Stimulated activated CD8-positive, alpha-beta memory T cell treated with anti-CD3 and anti-CD28 coated beads, Interleukin-7, amount 100 ng/mL, for 24 hours (primary cell): ENCODE data around the gene KPTN.

ENCODE experiments used
- DNase-seq: peaks from one replicate; pipeline ENCODE4 v3.0.0-alpha.2; 2020; ENCODE audit warnings: low read depth

Gene KPTN

DNA sequence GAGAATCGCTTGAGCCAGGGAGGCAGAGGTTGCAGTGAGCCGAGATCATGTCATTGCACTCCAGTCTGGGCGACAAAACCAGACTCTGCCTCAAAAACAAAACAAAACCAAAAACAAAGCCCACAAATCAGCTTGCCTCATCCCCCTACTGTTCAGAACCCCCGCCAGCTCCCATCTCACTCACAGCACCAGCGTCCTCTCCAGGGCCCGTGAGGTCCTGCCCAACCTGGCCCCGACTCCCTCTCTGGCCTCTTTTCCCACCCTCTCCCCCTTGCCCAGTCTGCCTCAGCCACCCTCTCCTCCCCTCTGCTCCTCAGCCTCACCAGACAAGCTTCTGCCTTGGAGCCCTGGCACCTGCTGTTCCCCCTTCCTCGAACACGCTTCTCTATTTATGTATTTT, 16.1 kb downstream of the KPTN start:
- DNase-seq, result no peak

DNA sequence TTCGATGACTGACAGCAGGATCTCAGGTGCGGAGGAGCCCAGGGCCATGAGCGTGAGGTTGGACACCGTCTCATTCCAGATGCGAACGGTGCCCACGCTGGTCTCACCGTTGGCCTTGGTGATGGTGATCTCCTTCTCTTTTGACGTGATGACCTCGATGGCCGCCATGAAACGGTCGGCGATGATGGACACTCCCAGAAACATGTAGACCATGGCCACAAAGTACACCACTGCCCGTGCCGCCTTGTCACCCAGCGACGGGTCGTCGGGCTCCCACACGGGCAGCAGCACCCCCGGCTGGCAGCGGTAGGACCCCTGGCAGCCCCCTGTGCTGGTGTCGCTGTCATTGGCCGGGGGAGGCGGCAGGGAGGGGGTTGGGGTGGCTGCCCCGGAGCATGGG, 18.1 kb downstream of the KPTN start:
- DNase-seq, result no peak

DNA sequence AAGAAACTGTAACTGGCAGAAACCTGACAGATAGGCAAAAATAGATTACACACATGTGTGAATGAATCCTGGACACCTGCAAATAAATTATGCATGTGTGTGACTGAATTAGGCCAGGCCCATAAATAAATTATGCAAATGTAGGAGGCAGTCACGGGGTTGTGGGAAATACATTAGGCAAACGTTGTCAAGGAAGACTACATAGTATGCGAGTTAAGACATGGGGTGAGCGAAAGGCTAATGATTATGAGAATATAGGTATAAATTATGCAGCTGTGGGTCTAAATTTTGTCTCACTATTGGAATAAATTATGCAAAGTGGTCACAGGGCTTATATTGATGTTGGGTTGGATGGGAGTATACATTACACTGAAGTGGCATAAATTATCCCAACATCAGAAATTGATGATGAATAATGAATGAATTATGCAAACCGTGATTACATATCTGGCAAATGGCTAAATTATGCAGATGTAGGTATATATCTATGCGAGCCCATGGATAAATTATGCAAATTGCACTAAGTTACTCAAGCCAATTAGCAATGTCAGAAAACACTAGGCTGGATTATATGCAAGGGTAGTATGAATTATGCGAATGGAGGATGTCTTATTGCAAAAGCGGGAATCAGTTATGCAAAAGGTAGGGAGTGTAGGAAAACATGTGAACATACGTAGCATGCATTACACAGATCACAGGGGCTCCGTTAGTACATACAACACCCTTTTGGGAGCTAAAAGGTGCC, 19.2 kb downstream of the KPTN start:
- DNase-seq, result no peak

DNA sequence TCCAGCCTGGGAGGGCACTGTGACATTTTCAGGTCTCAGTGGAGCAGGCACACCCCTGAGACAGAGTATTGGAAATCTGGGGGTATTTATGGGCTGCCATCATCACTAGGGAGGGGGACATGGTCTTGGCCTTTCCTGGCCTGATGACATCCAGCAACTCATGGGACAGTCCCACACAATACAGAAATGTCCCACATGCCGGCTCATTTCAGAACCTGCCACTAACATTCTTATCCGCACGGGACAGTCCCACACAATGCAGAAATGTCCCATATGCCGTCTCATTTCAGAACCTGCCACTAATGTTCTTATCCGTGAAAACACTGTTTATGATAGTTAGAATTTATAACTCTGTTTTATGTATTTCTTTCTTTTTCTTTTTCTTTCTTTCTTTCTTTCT, 22.1 kb downstream of the KPTN start:
- no peak for DNase-seq

DNA sequence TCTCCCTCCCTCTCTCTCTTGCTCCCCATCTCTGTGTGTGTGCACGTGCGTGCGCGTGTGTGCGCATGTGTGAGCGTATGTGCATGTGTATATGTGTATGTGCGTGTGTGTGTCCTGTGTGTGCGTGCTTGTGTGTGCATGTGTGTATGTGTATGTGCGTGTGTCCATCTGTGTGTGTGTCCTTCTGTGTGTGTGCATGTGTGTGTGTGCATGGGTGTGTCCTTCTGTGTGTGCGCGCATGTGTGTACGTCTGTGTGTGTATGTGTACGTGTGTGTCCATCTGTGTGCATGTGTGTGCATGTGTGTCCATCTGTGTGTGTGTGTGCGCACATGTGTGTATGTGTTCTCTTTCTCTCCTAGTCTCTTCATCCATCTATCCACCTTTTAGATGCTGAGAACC, 24.5 kb downstream of the KPTN start:
- DNase-seq, result no peak

DNA sequence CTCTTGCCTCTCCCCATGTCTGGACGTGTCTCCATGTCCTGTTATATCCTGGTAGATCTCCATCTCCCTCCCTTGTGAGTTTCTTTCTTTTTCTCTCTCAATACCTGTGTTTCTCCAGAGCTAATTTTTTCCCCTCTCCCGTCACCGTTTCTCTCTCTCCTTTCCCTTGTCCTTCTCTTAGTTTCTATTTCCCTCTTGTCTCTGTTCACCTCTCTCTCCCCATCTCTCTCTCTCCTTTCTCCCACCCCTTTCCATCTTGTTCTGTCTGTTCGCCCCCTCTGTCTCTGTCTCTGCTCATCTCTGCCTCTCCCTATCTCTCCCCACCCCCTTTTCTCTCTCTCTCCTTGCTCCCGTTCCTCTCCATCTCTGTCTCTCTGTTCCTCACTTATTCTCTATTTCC, 25.3 kb downstream of the KPTN start:
- no peak for DNase-seq

DNA sequence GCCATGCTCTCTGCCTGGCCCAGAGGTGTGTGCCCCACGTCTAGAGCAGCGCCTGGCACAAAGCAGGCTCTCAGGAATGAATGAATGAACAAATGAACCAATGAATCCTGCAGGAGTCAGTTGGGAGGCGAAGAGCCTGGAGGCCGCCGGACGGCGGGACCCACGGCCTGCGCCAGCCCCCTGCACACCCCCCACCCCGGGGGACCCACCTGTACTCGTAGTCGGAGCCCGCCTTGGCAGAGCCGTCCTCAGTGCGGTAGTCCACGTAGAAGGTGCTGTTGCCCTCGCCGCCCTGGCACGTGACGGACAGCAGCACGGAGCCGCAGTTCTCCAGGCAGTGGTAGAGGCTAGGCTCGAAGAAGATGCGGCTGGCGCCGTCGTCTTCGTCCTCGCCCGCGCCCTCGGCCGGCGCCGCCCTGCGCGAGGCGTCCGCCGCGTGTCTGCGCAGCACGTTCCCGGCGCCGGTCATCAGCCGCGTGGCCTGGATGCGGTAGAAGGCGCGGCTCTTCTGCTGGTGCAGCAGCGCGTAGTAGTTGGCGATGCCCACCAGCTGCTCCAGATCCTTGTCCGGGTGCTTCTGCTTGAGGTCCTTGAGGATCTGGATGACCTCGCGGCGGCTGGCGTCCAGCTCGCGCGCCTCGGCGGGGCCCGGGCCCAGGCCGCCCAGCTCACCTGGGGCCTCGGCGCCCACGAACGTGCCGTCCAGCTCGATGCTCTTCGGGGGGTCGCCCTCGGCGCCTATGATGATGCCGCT, 27.1 kb downstream of the KPTN start:
- no peak for DNase-seq

DNA sequence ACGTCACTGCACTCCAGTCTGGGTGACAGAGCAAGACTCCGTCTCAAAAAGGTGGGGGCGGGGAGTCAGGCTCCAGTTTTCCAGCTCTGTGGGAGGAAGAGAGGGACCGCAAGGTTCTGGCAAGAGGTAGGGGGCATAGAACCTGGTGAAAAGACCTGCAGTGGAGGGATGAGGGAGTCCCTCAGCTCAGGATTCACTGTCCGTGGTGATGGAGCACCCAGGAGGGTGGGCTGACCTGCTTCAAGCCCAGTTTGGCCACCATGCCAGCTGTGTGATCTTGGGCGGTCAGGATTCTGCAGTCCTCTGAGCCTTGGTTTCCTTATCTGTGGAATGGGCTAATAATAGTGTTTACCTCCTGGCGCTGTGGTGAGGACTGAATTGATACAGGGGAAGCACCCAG, 33.5 kb downstream of the KPTN start:
- no peak for DNase-seq

DNA sequence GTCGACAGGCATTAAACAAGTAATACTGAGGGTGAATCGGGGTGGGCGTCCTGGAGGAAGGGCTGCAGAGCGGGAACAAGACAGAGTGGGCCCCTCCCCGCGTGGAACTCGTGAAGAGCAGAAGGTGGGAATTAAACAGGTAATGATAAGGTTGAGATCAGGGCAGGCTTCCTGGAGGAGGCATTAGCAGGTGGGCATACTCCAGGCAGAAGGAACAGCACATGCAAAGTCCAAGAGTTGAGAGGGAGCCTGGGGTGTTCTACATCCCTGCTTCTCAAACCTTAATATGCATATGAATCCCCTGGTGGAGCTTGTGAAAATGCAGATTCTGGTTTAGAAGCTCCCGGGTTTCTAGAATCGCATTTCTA, 35.7 kb downstream of the KPTN start:
- DNase-seq, result no peak

DNA sequence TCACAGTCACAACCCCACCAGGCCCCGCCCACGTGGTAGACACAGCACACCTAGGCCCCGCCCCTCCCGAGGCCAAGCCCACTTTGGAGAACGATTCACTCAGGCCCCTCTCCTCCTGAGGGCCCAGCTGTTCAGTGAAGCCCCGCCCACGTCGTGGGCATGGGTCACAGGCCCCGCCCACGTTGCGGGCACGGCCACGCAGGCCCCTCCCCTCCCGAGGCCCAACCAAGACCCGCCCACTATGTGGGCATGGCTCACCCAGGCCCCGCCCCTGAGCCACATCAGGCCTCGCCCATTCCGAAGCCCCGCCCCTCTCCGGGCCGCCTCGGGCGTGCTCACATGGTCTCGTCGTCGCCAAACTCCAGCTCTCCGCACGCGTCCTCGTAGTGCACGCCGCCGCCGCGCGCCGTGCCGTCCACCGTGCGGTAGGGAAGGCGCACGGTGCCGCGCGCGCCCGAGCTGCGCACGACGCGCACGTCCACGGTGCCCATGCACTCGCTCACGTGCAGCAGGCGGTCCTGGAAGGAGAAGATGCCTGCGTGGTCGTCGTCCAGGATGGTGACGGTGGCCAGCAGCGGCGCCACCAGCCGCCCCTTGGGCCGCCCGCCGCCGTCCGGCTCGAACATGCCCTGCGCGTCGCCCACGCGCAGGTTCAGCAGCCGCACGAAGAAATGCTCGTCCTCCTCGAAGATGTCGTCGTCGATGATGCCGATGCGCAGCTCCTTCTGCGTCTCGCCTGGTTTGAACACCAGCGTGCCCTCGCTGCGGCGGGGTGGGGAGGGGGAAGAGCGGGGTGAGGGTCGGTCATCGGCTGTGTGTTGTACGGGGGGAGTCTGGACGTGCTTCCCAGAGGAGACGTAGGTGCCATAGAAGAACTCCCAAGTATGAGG, 36.3 kb downstream of the KPTN start:
- DNase-seq, result peak; percentile 29

DNA sequence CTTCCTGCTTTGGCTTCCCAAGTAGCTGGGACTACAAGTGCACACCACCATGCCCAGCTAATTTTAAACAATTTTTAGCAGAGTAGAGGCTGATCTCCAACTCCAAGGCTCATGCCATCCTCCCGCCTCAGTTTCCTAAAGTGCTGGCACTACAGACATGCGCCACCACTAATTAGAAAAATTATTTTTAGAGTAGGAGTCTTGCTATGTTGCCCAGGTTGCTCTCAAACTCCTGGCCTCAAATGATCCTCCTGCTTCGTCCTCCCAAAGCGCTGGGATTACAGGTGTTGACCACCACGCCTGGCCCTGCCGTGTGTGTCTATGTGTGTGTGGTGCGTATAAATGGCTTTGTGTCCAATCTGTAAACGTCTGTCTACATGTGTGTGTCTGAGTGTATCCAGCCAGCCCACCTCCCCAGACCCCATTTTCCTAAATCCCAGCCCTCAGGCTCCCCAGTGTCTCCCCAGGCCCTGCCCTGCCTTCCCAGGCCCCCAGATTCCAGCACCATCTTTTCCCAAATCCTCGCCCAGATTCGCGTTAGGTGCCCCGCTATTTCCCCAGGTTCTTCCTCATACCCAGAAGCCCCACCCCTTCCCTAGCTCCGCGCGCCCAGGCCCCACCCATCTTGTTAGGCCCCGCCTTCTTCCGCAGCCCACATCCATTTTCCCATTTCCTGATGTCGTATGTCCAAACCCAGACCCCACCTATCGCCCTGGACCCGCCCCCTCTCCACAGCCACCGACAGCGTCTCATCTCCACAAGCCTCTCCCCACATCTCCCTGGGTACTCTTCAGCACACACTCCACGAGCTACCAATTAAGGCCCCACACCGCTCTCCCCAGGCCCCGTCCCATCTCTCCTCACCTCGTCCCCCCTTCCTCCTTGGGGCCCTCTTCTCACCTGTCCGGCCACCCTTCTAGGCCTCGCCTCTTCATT, 37.2 kb downstream of the KPTN start:
- no peak for DNase-seq

DNA sequence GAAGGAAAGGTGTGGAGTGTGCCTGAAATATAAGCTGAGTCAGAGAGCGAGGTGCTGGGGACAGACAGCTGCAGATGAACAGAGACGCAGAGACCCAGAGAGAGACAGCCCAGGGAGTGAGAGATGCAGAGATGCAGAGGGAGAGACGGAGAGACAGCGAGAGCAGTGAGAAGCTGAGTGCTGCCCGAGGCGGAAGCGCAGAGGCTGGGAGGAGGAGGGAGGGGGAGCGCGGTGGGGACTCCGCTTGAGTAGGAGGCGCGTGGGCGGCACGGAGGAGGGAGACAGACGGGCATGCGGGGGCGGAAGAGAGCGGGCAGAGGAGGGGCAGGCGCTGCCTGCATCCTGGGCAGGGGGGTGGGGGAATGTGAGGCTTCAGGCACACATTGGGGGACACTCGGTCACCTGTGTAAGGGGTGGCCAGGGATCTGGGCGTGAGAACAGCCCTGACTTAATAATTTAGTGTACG, 38.0 kb downstream of the KPTN start:
- peak; percentile 26 for DNase-seq

DNA sequence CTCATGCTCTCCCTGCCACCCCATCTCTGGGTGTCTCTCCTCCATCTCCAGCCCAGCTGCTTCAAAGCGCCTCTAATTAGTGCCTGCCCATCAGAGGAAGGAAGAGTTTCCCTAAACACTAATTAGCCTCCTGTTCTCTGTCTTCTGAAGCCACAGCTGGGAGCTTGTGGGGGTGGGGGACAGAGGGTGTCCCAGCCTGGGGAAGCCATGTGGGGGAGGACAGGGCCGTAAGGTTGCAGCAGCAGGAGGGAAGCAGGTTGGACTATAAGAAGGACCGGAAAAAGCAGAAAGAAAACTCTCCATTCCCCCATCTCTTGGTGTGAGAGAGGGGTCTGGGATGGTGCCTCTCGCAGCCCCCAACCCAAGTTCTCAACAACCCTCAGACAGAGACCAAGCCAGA, 38.5 kb downstream of the KPTN start:
- DNase-seq, result no peak

DNA sequence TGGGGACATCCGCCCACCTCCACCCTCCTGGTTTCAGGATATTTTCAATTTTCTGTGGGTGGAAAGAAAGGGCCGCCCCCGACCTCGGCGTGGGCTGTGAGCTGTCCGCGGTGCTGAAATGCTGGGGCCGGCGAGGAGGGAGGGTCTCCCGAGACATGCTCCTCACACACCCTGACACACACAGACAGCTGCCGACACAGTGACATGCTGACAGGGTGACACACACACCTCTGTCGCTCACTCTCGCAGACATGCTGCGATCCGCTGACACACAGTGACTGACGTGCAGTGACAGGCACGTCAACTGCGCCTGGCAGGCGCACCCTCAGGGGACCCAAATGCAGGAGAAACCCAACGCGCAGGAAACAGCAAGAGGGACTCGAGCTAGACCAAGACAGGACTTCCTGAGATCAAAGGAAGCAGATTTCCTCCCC, 39.6 kb downstream of the KPTN start:
- no peak for DNase-seq

DNA sequence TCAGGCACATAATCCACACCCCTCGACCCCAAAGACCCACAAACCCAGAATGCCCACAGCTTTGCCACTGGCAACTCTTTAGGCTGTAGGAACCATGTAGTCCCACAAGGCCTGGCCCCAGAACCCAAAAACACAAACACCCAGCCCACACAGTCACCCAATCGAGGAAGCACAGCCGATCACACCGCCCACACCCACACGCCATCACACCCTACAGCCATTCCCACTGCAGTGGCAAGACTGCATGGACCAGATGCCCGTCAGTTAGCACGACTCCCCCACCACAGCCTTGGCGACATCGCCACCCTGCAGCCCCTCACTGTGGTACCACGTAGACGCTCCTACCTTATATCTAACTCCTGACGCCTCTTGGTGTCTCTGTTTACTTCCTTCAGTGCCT, 40.7 kb downstream of the KPTN start:
- DNase-seq, result no peak

DNA sequence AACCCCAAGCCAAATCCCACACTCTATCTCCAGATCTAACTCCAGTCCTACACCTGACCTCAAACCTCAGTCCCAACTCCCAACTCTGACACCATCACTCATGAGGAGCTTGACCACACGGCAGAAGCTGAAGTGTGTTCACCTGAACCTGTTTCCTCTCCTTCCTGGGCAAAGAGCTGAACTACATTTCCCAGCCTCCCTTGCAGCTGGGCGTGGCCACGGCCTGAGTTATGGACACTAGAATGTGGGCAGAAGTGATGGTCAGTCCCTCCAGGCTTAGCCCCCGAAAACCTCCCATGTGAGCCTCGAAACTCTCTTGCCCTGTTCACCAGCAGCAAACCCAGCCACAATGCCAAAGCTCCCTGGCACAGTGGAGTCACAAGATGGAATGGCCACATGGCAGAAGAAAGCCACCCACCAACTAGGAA, 45.2 kb downstream of the KPTN start:
- DNase-seq, result no peak

DNA sequence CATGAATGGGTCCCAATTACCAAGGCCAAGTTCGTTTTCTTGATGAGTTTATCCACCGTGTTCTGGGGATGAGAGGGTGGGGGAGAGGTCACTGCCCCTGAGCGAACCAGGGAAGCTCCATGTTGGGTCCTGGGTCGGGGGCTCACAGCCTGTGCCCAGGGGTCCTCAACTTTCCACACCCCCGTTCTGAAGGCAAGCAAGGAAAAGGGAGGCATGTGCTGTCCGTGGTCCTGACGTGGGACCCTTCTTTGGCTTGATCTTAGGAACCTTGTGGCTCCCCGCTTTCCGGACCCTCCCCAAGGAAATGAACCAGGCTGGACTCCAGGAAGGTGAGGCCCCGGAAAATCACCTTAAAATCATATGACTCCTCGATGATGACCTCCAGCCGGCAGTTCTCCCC, 46.5 kb downstream of the KPTN start:
- no peak for DNase-seq

DNA sequence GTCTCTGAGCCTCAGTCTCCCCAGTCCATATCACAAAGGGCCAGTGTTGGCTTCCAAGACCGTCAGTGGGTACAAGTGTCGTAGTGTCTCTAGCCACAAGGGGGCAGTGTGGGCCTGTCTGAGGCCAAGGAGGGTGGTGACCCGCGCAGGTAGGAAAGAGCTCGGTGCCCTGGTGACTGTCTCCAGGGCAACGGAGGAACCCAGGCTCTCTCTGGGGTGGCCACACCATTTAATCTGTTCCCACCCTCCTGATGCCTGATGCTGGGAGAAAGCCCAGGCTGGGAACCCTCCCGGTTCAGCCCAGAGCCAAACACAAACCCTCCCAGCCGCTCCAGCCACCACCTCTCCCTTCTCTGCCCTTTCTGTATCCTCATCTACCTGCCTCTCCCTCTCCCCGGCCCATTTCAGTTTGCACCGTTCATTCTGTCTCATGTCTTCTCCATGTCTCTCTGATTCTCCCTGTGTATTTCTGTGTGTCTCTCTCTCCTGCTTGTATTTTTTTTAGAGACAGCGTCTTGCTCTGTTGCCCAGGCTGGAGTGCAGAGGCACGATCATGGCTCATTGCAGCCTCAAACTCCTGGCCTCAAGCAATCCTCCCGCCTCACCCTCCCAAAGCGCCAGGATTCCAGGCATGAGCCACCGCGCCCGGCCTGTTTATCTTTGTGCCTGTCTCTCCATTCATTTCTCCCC, 47.2 kb downstream of the KPTN start:
- DNase-seq, result peak; percentile 85

DNA sequence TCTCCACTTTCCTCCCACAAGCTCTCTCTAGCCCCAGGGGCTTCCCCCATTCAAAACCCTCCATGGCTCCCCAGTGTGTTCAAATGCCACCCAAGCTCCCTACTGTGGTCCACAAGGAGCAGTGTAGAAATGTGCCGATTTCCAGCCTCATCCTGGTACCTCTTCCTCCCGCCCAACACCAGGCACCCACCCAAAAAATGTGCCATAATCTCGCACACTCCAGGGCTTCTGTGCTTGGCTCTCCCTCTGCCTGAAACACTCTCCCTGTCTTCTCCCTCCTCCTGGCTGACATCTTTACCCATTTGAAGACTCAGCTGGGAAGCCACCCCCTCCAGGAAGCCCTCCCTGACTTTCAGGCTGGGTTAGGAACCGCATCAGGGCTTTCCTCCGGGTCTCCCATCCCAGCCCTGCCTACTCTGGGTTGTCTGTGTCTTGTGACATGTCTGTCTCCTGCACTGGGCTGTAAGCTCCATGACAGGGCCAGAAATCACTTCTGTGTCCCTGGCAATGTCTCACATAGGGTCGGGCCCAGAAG, 48.1 kb downstream of the KPTN start:
- DNase-seq, result no peak

DNA sequence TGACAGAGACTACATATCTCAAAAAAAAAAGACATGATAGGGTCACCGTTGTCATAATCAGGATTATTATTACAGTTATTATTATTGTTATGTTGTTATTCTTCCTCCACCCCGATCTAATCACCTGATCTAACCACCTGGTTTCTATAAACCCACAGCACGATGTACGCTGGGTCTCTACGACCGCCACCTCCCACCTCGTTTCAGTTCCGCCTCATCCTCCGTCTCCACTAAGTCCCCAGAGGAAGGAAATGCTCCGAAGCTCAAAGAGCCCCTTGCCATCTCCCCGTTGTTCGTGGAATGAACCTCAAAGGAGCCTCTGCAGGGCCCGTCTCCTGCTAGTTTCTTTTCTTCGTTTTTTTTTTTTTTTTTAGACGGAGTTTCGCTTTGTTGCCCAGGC, 48.8 kb downstream of the KPTN start:
- DNase-seq, result no peak

DNA sequence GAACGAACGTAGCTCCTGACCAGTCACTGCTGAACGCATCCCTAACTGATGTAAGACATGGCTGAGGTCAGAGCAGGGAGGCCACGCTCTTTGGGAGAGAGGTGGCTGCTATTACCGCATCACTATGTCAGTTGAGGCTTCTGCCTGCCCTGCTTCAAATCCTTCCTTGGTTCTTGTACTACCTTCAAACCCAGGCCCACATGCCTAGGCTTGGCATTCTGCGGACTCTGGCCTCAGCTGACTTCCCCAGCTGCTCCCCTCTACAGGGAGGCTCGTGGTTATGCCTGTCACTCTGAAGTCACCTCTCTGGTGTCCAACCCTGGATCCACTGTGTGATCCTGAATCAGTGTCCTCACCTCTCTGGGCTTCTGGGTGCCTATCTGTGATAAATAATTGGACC, 49.9 kb downstream of the KPTN start:
- no peak for DNase-seq
